Measurements from ENCODE around the gene TUSC2. TPM values are rescaled to one million over a fixed set of nuclear protein-coding genes. Genes with fewer than 3 reads are reported as not detected.

The TUSC2 gene
- total and polyA plus RNA-seq, 2 of the 13 experiments (the other 11 are each of a cell fraction or from before 2014, with no cell fraction given): 36.7 to 39.1 TPM

- Histone ChIP-seq H3K79me2 (ENCODE audit: insufficient read depth, low read length) (peaks cover 29% of the 10 kb centered on the region), H3K4me3 (replicated peaks in 1 of 3; ENCODE audit: insufficient read depth in 1 of 3, low read depth in 2 of 3, low read length in 3 of 3) (no peak overlapping the region), H3K36me3 (replicated peaks in 1 of 2; ENCODE audit: control insufficient read depth in 1 of 2, insufficient read depth in 2 of 2, low read length in 2 of 2) (peaks cover 3 to 6% of the 10 kb centered on the region in 2 experiments; a peak in 1 of 5 replicates), H3K4me2 (ENCODE audit: low read depth, low read length) (no peak overlapping the region), H2AFZ (ENCODE audit: low read length) (no peak overlapping the region), H3K9me3 (ENCODE audit: low read length) (no peaks in the 10 kb centered on the region), H3K27me3 (ENCODE audit: control insufficient read depth in 1 of 2, insufficient read depth in 2 of 2, low read length in 2 of 2) (peaks cover 1 to 2% of the 10 kb centered on the region in 2 experiments; a peak in 1 of 5 replicates), H3K9ac (ENCODE audit: insufficient read depth, low read depth, low read length) (no peak overlapping the region), H3K4me1 (ENCODE audit: insufficient read depth, low read length) (peaks cover 61% of the 10 kb centered on the region), H3K27ac (ENCODE audit: extremely low read length, insufficient read depth, low read length) (no peak overlapping the region), H4K20me1 (ENCODE audit: insufficient read depth, low read length) (peaks cover 5% of the 10 kb centered on the region)
- in situ Hi-C loops (cut with HindIII; ENCODE audit: extremely low pct_ligation_motif_present, low pct_unique_long_range_greater_than_20kb) (no loop called here), intact Hi-C loops (cut with micrococcal nuclease; ENCODE audit: unreplicated experiment) (no loop called here)
- ATAC-seq: no peak
- CTCF ChIA-PET (ENCODE audit: low intra/inter-chr PET ratio, low total read pairs): no interaction called here
- no peak for FAIRE-seq
- BruUV-seq (replicated peaks): no TSS peak
- 90% methylated on average over 5 of the region's 5 CpGs for WGBS (ENCODE audit: low lambda C conversion rate)
- POLR2A ChIA-PET: interaction anchor here (3.4 kb wide), 1 partner anchor 11 kb away, joined by 60 read pairs; the partner anchor contains the start of genes CYB561D2 and NPRL2
- no peak for DNase-seq (ENCODE audit: low spot score)
- no peak for TF ChIP-seq ZNF512 (CRISPR knock-in tag; IDR thresholded peaks at IDR 0.05)
- TF ChIP-seq TGIF2 (CRISPR knock-in tag; IDR thresholded peaks at IDR 0.05): no peak
- no peak for TF ChIP-seq ZNF746 (CRISPR knock-in tag; IDR thresholded peaks at IDR 0.05)
- TF ChIP-seq, protein P1, sequence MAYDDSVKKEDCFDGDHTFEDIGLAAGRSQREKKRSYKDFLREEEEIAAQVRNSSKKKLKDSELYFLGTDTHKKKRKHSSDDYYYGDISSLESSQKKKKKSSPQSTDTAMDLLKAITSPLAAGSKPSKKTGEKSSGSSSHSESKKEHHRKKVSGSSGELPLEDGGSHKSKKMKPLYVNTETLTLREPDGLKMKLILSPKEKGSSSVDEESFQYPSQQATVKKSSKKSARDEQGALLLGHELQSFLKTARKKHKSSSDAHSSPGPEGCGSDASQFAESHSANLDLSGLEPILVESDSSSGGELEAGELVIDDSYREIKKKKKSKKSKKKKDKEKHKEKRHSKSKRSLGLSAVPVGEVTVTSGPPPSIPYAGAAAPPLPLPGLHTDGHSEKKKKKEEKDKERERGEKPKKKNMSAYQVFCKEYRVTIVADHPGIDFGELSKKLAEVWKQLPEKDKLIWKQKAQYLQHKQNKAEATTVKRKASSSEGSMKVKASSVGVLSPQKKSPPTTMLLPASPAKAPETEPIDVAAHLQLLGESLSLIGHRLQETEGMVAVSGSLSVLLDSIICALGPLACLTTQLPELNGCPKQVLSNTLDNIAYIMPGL (CRISPR knock-in tag; IDR thresholded peaks at IDR 0.05; ENCODE audit: borderline replicate concordance in 1 of 2, low read depth in 1 of 2): no peak
- TF ChIP-seq KDM6A (CRISPR knock-in tag; IDR thresholded peaks at IDR 0.05; ENCODE audit: low read depth): no peak
- TF ChIP-seq ZNF83 (CRISPR knock-in tag; IDR thresholded peaks at IDR 0.05; ENCODE audit: borderline replicate concordance): no peak
- no peak for TF ChIP-seq MAFG (CRISPR knock-in tag; IDR thresholded peaks at IDR 0.05)
- no peak for TF ChIP-seq ZNF350 (CRISPR knock-in tag; IDR thresholded peaks at IDR 0.05; ENCODE audit: borderline replicate concordance, low read depth)
- no peak for TF ChIP-seq SNRNP70 (IDR thresholded peaks at IDR 0.05; ENCODE audit: low read depth, low read length)
- no peak for TF ChIP-seq SNAI1 (CRISPR knock-in tag; IDR thresholded peaks at IDR 0.05; ENCODE audit: borderline replicate concordance)
- TF ChIP-seq ZNF740 (CRISPR knock-in tag; IDR thresholded peaks at IDR 0.05): no peak
- no peak for TF ChIP-seq KLF13 (CRISPR knock-in tag; IDR thresholded peaks at IDR 0.05)
- no peak for TF ChIP-seq ZUFSP (CRISPR knock-in tag; IDR thresholded peaks at IDR 0.05; ENCODE audit: borderline replicate concordance)
- no peak for TF ChIP-seq ZSCAN29 (CRISPR knock-in tag; conservative IDR thresholded peaks at IDR 0.05)
- TF ChIP-seq, protein P2, sequence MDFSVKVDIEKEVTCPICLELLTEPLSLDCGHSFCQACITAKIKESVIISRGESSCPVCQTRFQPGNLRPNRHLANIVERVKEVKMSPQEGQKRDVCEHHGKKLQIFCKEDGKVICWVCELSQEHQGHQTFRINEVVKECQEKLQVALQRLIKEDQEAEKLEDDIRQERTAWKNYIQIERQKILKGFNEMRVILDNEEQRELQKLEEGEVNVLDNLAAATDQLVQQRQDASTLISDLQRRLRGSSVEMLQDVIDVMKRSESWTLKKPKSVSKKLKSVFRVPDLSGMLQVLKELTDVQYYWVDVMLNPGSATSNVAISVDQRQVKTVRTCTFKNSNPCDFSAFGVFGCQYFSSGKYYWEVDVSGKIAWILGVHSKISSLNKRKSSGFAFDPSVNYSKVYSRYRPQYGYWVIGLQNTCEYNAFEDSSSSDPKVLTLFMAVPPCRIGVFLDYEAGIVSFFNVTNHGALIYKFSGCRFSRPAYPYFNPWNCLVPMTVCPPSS (IDR thresholded peaks at IDR 0.05): no peak
- TF ChIP-seq ZNF275 (CRISPR knock-in tag; IDR thresholded peaks at IDR 0.05; ENCODE audit: borderline replicate concordance): no peak
- no peak for TF ChIP-seq ZNF790 (CRISPR knock-in tag; IDR thresholded peaks at IDR 0.05; ENCODE audit: borderline replicate concordance)
Measured at GRCh38 chr3:50338965-50339364, 10.9 kb upstream of the TUSC2 start.

All from HepG2 (cell line).